Omental fat pad (tissue), 4 donors: ENCODE measurements around the gene ADK. TPM values are rescaled to one million over a fixed set of nuclear protein-coding genes. Genes with fewer than 3 reads are reported as not detected.

Experiments used
- ATAC-seq: fragments of 150-250 bp; one replicate; pipeline ENCODE4 v1.9.1; 2016; ENCODE audit warnings: mild to moderate bottlenecking, moderate library complexity; ENCODE audit not compliant: low FRiP score
- DNase-seq: peaks from one replicate; pipeline ENCODE4 v3.0.0-alpha.2; 2019; ENCODE audit warnings: low spot score
- CTCF ChIP-seq, 3 donors: fragments of 450-650 bp; IDR thresholded peaks; one replicate each; pipeline ENCODE4 v1.5.1; 2016 to 2017; ENCODE audit warnings: antibody characterized with exemption in 3 of 3, mild to moderate bottlenecking in 3 of 3, moderate library complexity in 2 of 3
- total RNA-seq, 4 donors: library from RNA; depleted of rRNA; stranded (reverse); fragments of >200 nt; gene quantifications; one replicate each; pipeline ENCODE4 v1.1.0, GENCODE V29; 2016

Gene ADK
- total RNA-seq, 4 donors from 2014 or later = 19.4 to 23.3 (median 22.0) TPM

GRCh38 chr10:74110120-74110519 lies 40.9 kb upstream of the ADK start:
- ATAC-seq (no peak), DNase-seq (no peak)
- no peak for TF ChIP-seq CTCF (IDR thresholded peaks at IDR 0.05)

- no peak for TF ChIP-seq CTCF (IDR thresholded peaks at IDR 0.05)
- DNase-seq (no peak), ATAC-seq (no peak)
Observed at GRCh38 chr10:74111799-74112198, 39.2 kb upstream of the ADK start.

GRCh38 chr10:74113546-74113945 lies 37.5 kb upstream of the ADK start:
- no peak for DNase-seq
- TF ChIP-seq CTCF (IDR thresholded peaks at IDR 0.05) = no peak
- ATAC-seq = no peak

GRCh38 chr10:74114041-74114448 lies 37.0 kb upstream of the ADK start:
- no peak for TF ChIP-seq CTCF (IDR thresholded peaks at IDR 0.05)

GRCh38 chr10:74117738-74118137 lies 33.3 kb upstream of the ADK start:
- ATAC-seq (peak; percentile 22), DNase-seq (no peak)
- no peak for TF ChIP-seq CTCF (IDR thresholded peaks at IDR 0.05)

More at GRCh38 chr10:74114041-74114448, 37.0 kb upstream of the ADK start:
- DNase-seq (no peak), ATAC-seq (no peak)

GRCh38 chr10:74118804-74119203 lies 32.2 kb upstream of the ADK start:
- ATAC-seq (no peak), DNase-seq (no peak)
- no peak for TF ChIP-seq CTCF (IDR thresholded peaks at IDR 0.05)

- ATAC-seq = no peak
- no peak for TF ChIP-seq CTCF (IDR thresholded peaks at IDR 0.05)
- no peak for DNase-seq
Observed at GRCh38 chr10:74120911-74121310, 30.1 kb upstream of the ADK start.
